Body of pancreas (tissue), 4 donors: ENCODE data around the gene EVA1C.

Experiments
- CTCF ChIP-seq, 7 experiments: fragments of 450-650 bp in 4 of 7; fragments of 200-600 bp in 3 of 7; sonication (generic) in 3 of 7; IDR thresholded peaks; one replicate each; pipeline ENCODE4 v1.5.1; 2016 to 2019; ENCODE audit warnings: antibody characterized with exemption in 7 of 7
- POLR2A ChIP-seq, 3 donors: fragments of 450-650 bp; IDR thresholded peaks; one replicate each; pipeline ENCODE4 v1.6.1; 2016; ENCODE audit warnings: antibody characterized with exemption in 3 of 3, mild to moderate bottlenecking in 2 of 3

DNA sequence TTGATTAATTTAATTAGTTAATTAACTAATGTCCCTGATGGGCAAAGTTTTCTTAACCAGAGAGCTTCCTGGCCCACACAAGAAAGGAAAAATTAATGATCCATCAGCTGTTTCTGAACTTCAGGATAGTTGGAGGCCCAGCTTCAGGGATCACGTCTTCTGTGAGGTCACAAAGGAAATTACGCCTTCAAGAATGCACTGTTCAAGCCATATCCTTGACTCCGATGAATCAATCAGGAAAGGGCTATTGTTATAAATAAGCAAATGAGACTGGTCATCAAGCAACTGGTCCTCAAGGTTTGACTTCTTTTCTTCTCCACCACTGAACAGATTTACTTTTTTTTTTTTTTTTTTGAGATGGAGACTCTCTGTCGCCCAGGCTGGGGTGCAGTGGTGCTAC, 132.2 kb downstream of the EVA1C start:
- TF ChIP-seq POLR2A (IDR thresholded peaks at IDR 0.05) (no peak), CTCF (IDR thresholded peaks at IDR 0.05) (no peak)
